22Rv1 (cell line): ENCODE data around the gene RANBP17.

ENCODE experiments used
- ZFX ChIP-seq: fragments of 450-650 bp; IDR thresholded peaks from 2 replicates; pipeline ENCODE4 v1.6.1; 2017; ENCODE audit warnings: antibody characterized with exemption, borderline replicate concordance
- TF ChIP-seq, protein P1 (sequence below): fragments of 450-650 bp; IDR thresholded peaks from 2 replicates; pipeline ENCODE4 v1.5.1; 2017; ENCODE audit warnings: mild to moderate bottlenecking

DNA sequence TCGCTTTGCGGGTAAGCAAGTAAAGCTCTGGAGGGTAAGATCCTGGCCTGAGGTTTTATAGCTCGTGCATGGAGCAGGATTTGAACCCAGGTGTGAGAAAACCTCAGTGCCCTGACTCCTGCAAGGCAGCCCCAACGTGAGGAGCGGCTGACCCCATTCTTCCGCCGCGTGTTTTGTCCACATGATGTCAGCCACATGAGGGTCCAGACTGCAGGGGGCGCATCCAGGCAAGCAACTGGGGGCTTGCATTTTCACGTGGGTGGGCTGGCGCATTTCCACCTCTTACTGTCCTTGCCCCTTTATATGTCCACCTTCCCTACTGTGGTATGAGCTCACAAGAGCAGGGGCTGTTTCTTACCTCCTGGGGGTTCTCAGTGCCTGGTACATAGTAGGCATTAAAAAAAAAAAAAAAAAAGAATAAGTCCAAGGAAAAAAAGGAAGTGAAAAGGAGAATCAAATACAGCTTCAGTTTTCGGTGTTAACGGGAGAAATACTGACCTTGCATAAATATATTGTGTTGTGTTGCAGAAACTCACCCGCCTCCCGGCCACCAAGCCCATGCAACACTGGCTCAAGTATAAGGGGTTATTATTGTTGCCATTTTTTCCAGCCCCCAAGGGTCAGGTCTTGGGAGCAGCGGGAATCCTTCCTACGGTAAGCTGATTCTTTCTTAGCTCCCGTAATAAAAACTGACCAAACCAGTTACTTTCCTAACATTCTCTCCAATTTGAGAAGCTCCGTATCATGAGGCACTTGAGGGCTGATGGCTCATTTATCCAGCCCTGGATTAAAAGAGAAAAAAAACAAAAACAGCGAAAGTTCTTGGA lies 462.2 kb downstream of the RANBP17 start:
- TF ChIP-seq, protein P1, sequence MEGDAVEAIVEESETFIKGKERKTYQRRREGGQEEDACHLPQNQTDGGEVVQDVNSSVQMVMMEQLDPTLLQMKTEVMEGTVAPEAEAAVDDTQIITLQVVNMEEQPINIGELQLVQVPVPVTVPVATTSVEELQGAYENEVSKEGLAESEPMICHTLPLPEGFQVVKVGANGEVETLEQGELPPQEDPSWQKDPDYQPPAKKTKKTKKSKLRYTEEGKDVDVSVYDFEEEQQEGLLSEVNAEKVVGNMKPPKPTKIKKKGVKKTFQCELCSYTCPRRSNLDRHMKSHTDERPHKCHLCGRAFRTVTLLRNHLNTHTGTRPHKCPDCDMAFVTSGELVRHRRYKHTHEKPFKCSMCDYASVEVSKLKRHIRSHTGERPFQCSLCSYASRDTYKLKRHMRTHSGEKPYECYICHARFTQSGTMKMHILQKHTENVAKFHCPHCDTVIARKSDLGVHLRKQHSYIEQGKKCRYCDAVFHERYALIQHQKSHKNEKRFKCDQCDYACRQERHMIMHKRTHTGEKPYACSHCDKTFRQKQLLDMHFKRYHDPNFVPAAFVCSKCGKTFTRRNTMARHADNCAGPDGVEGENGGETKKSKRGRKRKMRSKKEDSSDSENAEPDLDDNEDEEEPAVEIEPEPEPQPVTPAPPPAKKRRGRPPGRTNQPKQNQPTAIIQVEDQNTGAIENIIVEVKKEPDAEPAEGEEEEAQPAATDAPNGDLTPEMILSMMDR = no peak
- TF ChIP-seq ZFX = no peak
